Measurements from ENCODE around the gene KLHL35.

DNA sequence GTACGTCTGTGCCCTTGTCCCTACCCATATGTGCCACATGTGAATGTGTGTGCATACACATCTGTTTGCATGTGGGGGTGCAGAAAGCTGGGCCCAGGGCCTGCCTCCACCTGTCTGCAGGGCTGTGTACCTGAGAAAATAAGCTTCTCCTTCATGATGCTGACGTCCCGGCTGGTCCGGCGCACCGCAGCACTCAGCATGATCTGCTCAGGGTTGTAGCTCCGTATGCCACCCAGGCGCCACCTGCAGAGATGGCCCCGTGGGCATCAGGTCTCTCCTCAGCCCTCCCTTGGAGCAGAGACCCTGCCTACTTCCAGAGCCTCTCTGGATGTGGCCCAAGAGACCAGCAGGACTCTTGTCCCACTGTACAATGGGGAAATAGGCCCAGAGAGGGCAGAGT lies 3.8 kb upstream of the KLHL35 start:
- no peak for TF ChIP-seq CTCF (IDR thresholded peaks at IDR 0.05)
- TF ChIP-seq POLR2A (IDR thresholded peaks at IDR 0.05), result no peak
